ENCODE data around the gene PTGS1. TPM values are rescaled to one million over a fixed set of nuclear protein-coding genes. Genes with fewer than 3 reads are reported as not detected.
"Not testable (repeated sequence)": the region's sequence is repeated elsewhere in the genome, so short reads cannot be mapped to it uniquely, and the experiment has no call there.

The PTGS1 gene
- 2.6 TPM for total RNA-seq

DNA sequence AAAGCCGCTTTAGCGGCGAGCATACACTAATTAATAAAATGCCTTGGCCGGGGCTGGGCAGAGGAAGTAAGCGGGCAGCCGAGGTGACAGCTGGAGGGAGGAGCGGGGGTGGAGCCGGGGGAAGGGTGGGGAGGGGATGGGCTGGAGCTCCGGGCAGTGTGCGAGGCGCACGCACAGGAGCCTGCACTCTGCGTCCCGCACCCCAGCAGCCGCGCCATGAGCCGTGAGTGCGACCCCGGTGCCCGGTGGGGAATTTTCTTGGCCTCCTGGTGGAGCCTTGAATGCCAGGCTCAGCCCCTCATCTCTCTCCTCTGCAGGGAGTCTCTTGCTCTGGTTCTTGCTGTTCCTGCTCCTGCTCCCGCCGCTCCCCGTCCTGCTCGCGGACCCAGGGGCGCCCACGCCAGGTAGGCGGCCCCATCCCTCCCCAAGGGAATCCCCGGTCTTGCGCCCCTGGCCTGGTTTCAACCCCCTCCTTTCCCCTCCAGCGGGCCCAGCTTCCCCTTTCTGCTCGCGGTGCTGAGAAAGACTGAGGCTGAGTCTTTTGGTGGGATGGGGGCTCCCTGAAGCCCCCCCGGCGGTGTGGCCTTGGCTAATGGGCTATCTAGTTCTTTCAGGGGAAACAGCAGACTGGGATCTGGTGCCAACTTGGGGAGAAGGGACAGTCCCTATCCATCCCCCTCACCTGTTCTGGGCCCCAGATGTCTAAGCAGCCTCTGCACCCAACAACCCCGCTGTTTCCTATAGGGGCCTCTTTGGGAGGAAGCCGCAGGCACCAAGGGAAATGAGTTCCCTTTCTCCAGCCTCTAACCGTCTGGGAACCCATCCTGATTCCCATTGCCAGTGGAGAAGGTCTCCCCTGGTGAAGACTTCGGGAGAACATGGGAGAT, at the start of gene PTGS1:
PTGS1 (plus strand) TSS at position 156 of the 887 bp plus-strand sequence; CDS start at position 217, 61 bp downstream.
- Histone ChIP-seq H3K36me3 (ENCODE audit: control insufficient read depth in 3 of 3, insufficient read depth in 3 of 3, low read length in 3 of 3) (no peaks in the 10 kb centered on the region), H3K9ac (ENCODE audit: low read depth in 1 of 3, low read length in 3 of 3) (peak within 1 kb of the TSS in 1 of 3 donors; percentile 45), H3K27ac (ENCODE audit: low read depth, low read length) (no peak within 1 kb of the TSS), H3K27me3 (ENCODE audit: control insufficient read depth in 3 of 3, insufficient read depth in 3 of 3, low read length in 3 of 3) (peaks cover 3 to 25% (median 9%) of the 10 kb centered on the region in 3 donors), H3K4me1 (ENCODE audit: control insufficient read depth in 3 of 3, insufficient read depth in 3 of 3, low read length in 3 of 3) (peaks cover 10 to 16% (median 15%) of the 10 kb centered on the region in 3 donors), H3K9me3 (ENCODE audit: control insufficient read depth in 3 of 3, low read length in 3 of 3) (no peaks in the 10 kb centered on the region), H3K4me3 (ENCODE audit: low read length in 3 of 3) (peak within 1 kb of the TSS; percentile 36 to 60 (median 41))

DNA sequence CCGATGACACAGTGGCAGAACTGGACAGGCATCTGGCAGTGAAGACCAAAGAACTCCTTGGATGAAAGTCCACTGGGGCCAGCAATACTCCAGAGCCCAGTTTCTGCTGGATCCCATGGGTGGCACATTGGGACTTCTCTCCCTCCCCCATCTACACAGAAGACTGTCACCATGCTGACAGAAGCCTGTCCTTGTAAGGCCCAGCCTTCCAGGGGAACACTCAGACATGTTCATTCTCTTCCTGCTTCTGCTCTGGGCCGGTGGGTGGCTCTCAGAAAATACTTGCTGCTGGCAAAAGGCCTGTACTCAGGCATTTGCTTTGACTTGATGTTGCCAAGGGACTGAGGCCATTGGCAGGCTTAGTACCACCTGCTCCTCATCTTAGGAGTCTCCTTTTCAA, 48.3 kb upstream of the PTGS1 start:
- Histone ChIP-seq H3K27me3 (ENCODE audit: control insufficient read depth in 3 of 3, insufficient read depth in 3 of 3, low read length in 3 of 3) (no peaks in the 10 kb centered on the region), H3K4me1 (ENCODE audit: control insufficient read depth in 3 of 3, insufficient read depth in 3 of 3, low read length in 3 of 3) (peaks cover 9 to 15% (median 13%) of the 10 kb centered on the region in 3 donors), H3K36me3 (ENCODE audit: control insufficient read depth in 3 of 3, insufficient read depth in 3 of 3, low read length in 3 of 3) (peaks cover 17 to 22% (median 18%) of the 10 kb centered on the region in 3 donors), H3K27ac (ENCODE audit: low read depth, low read length) (no peak overlapping the region), H3K4me3 (ENCODE audit: low read length in 3 of 3) (no peak overlapping the region), H3K9me3 (ENCODE audit: control insufficient read depth in 3 of 3, low read length in 3 of 3) (no peaks in the 10 kb centered on the region), H3K9ac (ENCODE audit: low read depth in 1 of 3, low read length in 3 of 3) (no peak overlapping the region)

DNA sequence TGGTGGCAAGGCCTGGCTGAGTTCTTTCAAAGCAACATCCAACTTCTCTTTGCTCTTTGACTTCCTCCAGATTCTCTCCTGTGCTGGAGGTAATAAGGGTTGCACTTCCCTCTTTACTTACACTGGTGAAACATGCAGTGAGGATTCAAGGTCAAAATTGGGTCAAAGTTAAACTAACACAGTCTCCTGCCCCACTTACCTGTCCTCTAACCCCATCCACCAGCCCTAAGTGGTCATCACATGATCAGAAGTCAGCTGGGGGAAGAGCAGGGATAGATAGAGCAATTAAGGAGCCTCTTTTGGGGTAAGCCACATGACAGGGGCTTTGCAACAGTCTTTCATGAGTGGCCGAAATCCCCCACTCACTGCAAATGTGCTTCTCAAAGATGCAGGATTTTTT, 46.2 kb upstream of the PTGS1 start:
- H3K9ac ChIP-seq (ENCODE audit: low read depth in 1 of 3, low read length in 3 of 3); H3K9me3 ChIP-seq (ENCODE audit: control insufficient read depth in 3 of 3, low read length in 3 of 3); H3K4me3 ChIP-seq (ENCODE audit: low read length in 3 of 3); H3K27me3 ChIP-seq (ENCODE audit: control insufficient read depth in 3 of 3, insufficient read depth in 3 of 3, low read length in 3 of 3); H3K27ac ChIP-seq (ENCODE audit: low read depth, low read length): not testable (repeated sequence)
- H3K36me3 ChIP-seq (ENCODE audit: control insufficient read depth in 3 of 3, insufficient read depth in 3 of 3, low read length in 3 of 3): peaks cover 17 to 22% (median 18%) of the 10 kb centered on the region in 3 donors
- peaks cover 11 to 18% (median 14%) of the 10 kb centered on the region in 3 donors for H3K4me1 ChIP-seq (ENCODE audit: control insufficient read depth in 3 of 3, insufficient read depth in 3 of 3, low read length in 3 of 3)

DNA sequence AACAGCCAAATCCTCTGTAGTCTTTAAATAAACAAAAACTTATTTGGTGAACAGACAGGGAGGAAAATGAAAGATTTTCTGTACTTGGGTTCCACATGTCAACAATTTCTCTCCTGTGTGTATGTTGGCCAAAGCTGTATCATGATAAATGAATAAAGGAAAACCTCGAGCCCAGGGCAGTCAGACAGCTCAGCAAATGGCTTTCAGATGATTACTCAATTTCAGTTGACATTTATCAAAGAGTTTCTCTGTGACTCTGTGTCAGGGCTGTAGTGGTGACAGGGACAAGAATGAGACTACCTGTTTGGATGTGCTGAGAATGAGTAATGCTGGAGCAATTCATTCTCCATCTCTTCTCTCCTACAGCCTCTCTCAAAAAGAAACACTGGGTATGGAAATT, 45.7 kb upstream of the PTGS1 start:
- Histone ChIP-seq H3K36me3 (ENCODE audit: control insufficient read depth in 3 of 3, insufficient read depth in 3 of 3, low read length in 3 of 3) (peaks cover 17 to 22% (median 18%) of the 10 kb centered on the region in 3 donors), H3K4me3 (ENCODE audit: low read length in 3 of 3) (no peak overlapping the region), H3K4me1 (ENCODE audit: control insufficient read depth in 3 of 3, insufficient read depth in 3 of 3, low read length in 3 of 3) (peaks cover 16 to 22% (median 17%) of the 10 kb centered on the region in 3 donors), H3K9me3 (ENCODE audit: control insufficient read depth in 3 of 3, low read length in 3 of 3) (no peaks in the 10 kb centered on the region), H3K27ac (ENCODE audit: low read depth, low read length) (no peak overlapping the region), H3K9ac (ENCODE audit: low read depth in 1 of 3, low read length in 3 of 3) (no peak overlapping the region), H3K27me3 (ENCODE audit: control insufficient read depth in 3 of 3, insufficient read depth in 3 of 3, low read length in 3 of 3) (no peaks in the 10 kb centered on the region)

DNA sequence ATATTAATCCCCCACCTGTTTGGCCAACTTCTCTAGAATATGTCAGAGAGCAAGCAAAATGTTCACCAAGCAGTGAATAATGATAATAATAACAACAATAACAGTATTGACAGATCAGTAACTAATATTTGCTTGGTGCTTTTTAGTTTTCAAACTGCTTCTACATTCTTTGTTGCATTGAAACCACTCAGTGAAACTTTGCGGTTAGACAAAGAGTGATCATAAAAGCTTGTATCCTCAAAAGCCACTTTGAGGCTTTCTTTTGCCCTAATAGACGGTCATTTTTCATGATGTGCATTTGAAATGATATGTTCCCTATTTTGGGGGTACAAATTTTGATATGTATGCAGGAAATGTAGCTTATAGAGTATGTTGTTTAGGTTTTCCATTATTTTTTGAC, 43.6 kb upstream of the PTGS1 start:
- H3K27ac ChIP-seq (ENCODE audit: low read depth, low read length): no peak overlapping the region
- no peaks in the 10 kb centered on the region for H3K9me3 ChIP-seq (ENCODE audit: control insufficient read depth in 3 of 3, low read length in 3 of 3)
- no peaks in the 10 kb centered on the region for H3K27me3 ChIP-seq (ENCODE audit: control insufficient read depth in 3 of 3, insufficient read depth in 3 of 3, low read length in 3 of 3)
- peaks cover 12 to 20% (median 20%) of the 10 kb centered on the region in 3 donors for H3K4me1 ChIP-seq (ENCODE audit: control insufficient read depth in 3 of 3, insufficient read depth in 3 of 3, low read length in 3 of 3)
- H3K9ac ChIP-seq (ENCODE audit: low read depth in 1 of 3, low read length in 3 of 3): no peak overlapping the region
- H3K4me3 ChIP-seq (ENCODE audit: low read length in 3 of 3): no peak overlapping the region
- peaks cover 13 to 22% (median 18%) of the 10 kb centered on the region in 3 donors for H3K36me3 ChIP-seq (ENCODE audit: control insufficient read depth in 3 of 3, insufficient read depth in 3 of 3, low read length in 3 of 3)

DNA sequence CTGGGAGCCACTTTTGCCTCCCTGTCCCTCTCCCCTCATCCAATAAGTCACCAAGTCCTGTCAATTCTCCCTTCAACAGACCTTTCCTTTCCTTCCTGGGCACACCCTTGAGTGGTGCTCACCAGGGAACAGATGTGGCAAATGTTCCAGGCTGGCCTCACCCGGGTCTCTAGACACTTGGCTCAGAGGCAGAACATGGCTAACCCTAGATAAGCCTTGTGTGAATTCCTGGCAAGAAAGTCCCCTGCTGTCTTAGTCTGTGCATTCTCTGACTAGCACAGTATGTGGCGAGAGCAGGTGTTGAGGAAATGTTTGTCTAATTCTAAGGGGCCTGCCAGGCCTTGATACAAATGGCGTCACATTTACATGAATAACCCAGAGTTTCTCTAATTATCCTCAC, 41.2 kb upstream of the PTGS1 start:
- H3K36me3 ChIP-seq (ENCODE audit: control insufficient read depth in 3 of 3, insufficient read depth in 3 of 3, low read length in 3 of 3): peaks cover 0 to 2% (median under 1%) of the 10 kb centered on the region in 3 donors
- no peaks in the 10 kb centered on the region for H3K9me3 ChIP-seq (ENCODE audit: control insufficient read depth in 3 of 3, low read length in 3 of 3)
- no peak overlapping the region for H3K9ac ChIP-seq (ENCODE audit: low read depth in 1 of 3, low read length in 3 of 3)
- H3K27ac ChIP-seq (ENCODE audit: low read depth, low read length): no peak overlapping the region
- H3K27me3 ChIP-seq (ENCODE audit: control insufficient read depth in 3 of 3, insufficient read depth in 3 of 3, low read length in 3 of 3): no peaks in the 10 kb centered on the region
- no peak overlapping the region for H3K4me3 ChIP-seq (ENCODE audit: low read length in 3 of 3)
- peaks cover 11 to 26% (median 26%) of the 10 kb centered on the region in 3 donors for H3K4me1 ChIP-seq (ENCODE audit: control insufficient read depth in 3 of 3, insufficient read depth in 3 of 3, low read length in 3 of 3)

- H3K9me3 ChIP-seq (ENCODE audit: control insufficient read depth in 3 of 3, low read length in 3 of 3); H3K36me3 ChIP-seq (ENCODE audit: control insufficient read depth in 3 of 3, insufficient read depth in 3 of 3, low read length in 3 of 3); H3K27ac ChIP-seq (ENCODE audit: low read depth, low read length); H3K4me3 ChIP-seq (ENCODE audit: low read length in 3 of 3); H3K27me3 ChIP-seq (ENCODE audit: control insufficient read depth in 3 of 3, insufficient read depth in 3 of 3, low read length in 3 of 3): not testable (repeated sequence)
- Histone ChIP-seq H3K9ac (ENCODE audit: low read depth in 1 of 3, low read length in 3 of 3) (peak overlapping the region in 1 of 3 donors; percentile 9), H3K4me1 (ENCODE audit: control insufficient read depth in 3 of 3, insufficient read depth in 3 of 3, low read length in 3 of 3) (peaks cover 11 to 26% (median 26%) of the 10 kb centered on the region in 3 donors)
These were observed 40.4 kb upstream of the PTGS1 start for GRCh38 chr9:122330466-122330865.

DNA sequence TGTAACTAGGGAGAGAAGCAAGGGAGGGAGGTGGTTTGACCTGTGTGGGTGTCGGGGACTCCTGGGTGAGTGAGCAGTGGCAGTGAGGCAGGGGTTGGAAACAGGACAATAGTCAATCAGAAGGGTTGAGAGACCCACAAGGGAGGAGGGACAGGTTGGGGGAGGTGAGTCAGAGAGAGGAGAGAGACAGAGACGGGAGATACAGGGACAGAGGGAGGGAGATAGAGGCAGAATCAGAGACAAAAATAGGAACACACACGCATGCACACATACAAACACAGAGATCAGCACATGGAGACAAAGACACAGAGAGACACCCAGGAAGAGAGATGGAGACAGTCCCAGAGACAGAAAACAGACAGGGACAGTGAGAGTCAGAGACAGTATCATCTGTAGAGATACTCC, 39.3 kb upstream of the PTGS1 start:
- Histone ChIP-seq H3K36me3 (ENCODE audit: control insufficient read depth in 3 of 3, insufficient read depth in 3 of 3, low read length in 3 of 3) (no peaks in the 10 kb centered on the region), H3K9ac (ENCODE audit: low read depth in 1 of 3, low read length in 3 of 3) (no peak overlapping the region), H3K4me1 (ENCODE audit: control insufficient read depth in 3 of 3, insufficient read depth in 3 of 3, low read length in 3 of 3) (peaks cover 11 to 26% (median 26%) of the 10 kb centered on the region in 3 donors), H3K4me3 (ENCODE audit: low read length in 3 of 3) (no peak overlapping the region), H3K9me3 (ENCODE audit: control insufficient read depth in 3 of 3, low read length in 3 of 3) (no peaks in the 10 kb centered on the region), H3K27me3 (ENCODE audit: control insufficient read depth in 3 of 3, insufficient read depth in 3 of 3, low read length in 3 of 3) (peaks cover 0 to 1% (median 0%) of the 10 kb centered on the region in 3 donors), H3K27ac (ENCODE audit: low read depth, low read length) (no peak overlapping the region)

- Histone ChIP-seq H3K27ac (ENCODE audit: low read depth, low read length) (no peak overlapping the region), H3K4me3 (ENCODE audit: low read length in 3 of 3) (no peak overlapping the region), H3K27me3 (ENCODE audit: control insufficient read depth in 3 of 3, insufficient read depth in 3 of 3, low read length in 3 of 3) (peaks cover 0 to 5% (median 0%) of the 10 kb centered on the region in 3 donors), H3K4me1 (ENCODE audit: control insufficient read depth in 3 of 3, insufficient read depth in 3 of 3, low read length in 3 of 3) (peaks cover 11 to 26% (median 26%) of the 10 kb centered on the region in 3 donors), H3K36me3 (ENCODE audit: control insufficient read depth in 3 of 3, insufficient read depth in 3 of 3, low read length in 3 of 3) (no peaks in the 10 kb centered on the region), H3K9me3 (ENCODE audit: control insufficient read depth in 3 of 3, low read length in 3 of 3) (no peaks in the 10 kb centered on the region), H3K9ac (ENCODE audit: low read depth in 1 of 3, low read length in 3 of 3) (no peak overlapping the region)
These were observed 38.7 kb upstream of the PTGS1 start for GRCh38 chr9:122332083-122332482.

DNA sequence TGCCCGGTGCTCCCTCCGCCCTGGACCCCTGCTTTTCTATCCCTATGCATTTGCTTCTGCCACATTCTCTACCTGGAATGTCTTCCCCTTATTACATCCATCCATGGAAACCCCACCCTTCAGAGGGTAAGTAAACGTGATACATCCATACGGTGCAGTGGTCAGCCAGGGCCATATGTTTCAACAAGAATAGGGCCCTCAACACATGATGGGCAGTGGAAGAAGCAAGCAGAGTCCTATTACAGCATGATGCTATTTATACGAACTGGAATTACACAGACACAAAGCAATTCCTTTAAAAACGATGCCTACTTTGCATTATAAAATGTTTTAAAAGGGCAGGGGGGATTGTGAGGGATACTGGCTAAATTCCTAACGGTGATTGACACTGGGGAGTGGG, 38.2 kb upstream of the PTGS1 start:
- no peak overlapping the region for H3K9ac ChIP-seq (ENCODE audit: low read depth in 1 of 3, low read length in 3 of 3)

More for the DNA sequence above, 38.2 kb upstream of the PTGS1 start:
- Histone ChIP-seq H3K36me3 (ENCODE audit: control insufficient read depth in 3 of 3, insufficient read depth in 3 of 3, low read length in 3 of 3) (no peaks in the 10 kb centered on the region), H3K27ac (ENCODE audit: low read depth, low read length) (no peak overlapping the region), H3K27me3 (ENCODE audit: control insufficient read depth in 3 of 3, insufficient read depth in 3 of 3, low read length in 3 of 3) (peaks cover 0 to 5% (median 0%) of the 10 kb centered on the region in 3 donors), H3K9me3 (ENCODE audit: control insufficient read depth in 3 of 3, low read length in 3 of 3) (no peaks in the 10 kb centered on the region), H3K4me1 (ENCODE audit: control insufficient read depth in 3 of 3, insufficient read depth in 3 of 3, low read length in 3 of 3) (peaks cover 11 to 26% (median 26%) of the 10 kb centered on the region in 3 donors), H3K4me3 (ENCODE audit: low read length in 3 of 3) (no peak overlapping the region)
